ENCODE results near the gene WDR91. TPM values are rescaled to one million over a fixed set of nuclear protein-coding genes. Genes with fewer than 3 reads are reported as not detected.
"Not testable (repeated sequence)": the region's sequence is repeated elsewhere in the genome, so short reads cannot be mapped to it uniquely, and the experiment has no call there.

Gene WDR91
- total RNA-seq, 1 experiment from 2014 or later, result 14.6 TPM

- DNase-seq, result peak; percentile 61 to 80
- Histone ChIP-seq H3K27me3 (no peaks in the 10 kb centered on the region; the same call in 1 of the 2 replicates), H3K4me3 (no peak overlapping the region), H3K27ac (no peak overlapping the region), H3K9me3 (replicated peaks) (no peaks in the 10 kb centered on the region), H3K4me1 (peaks cover 13% of the 10 kb centered on the region), H3K36me3 (no peaks in the 10 kb centered on the region)
Measured at GRCh38 chr7:135240441-135240840, 29.1 kb upstream of the WDR91 start.

- H3K4me1 ChIP-seq, result peaks cover 13% of the 10 kb centered on the region
- H3K36me3 ChIP-seq, result no peaks in the 10 kb centered on the region
- H3K4me3 ChIP-seq, result no peak overlapping the region
- H3K9me3 ChIP-seq (replicated peaks), result no peaks in the 10 kb centered on the region
- no peak for DNase-seq
- no peak overlapping the region for H3K27ac ChIP-seq
- H3K27me3 ChIP-seq, result no peaks in the 10 kb centered on the region; the same call in 1 of the 2 replicates
Measured at GRCh38 chr7:135239263-135239662, 27.9 kb upstream of the WDR91 start.

DNA sequence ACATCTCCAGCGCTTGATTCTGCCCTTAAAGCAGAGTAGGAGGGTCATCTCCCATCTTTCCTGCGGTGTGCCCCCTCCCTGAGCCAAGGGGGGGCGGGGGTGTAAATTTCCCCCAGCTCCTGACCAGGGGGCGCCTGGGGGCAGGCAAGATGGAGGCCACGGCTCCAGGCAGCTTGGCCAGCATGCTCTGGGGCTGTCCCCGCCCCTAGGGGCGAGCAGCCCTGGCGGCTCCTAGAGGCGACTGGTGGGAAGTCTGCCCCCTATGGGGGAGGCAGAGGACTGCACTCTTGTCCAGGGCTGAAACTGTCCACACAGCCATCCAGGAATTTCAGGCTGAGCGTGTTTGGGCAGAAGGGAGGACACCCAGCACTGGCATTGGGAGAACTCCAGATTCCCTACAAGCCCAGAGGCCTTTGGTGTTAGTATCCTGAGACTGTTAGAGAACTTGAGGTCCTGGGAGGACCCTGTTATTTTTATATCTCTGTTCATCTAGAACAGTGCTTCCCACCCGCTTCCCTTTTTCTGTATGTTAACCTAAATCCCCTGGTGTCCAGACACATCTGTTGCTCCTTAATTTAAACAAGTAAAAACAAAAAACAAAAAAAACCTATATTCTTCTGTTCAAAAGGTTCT is 26.9 kb upstream of the WDR91 start:
- H3K9me3 ChIP-seq (replicated peaks), result no peaks in the 10 kb centered on the region
- peaks cover 13% of the 10 kb centered on the region for H3K4me1 ChIP-seq
- no peaks in the 10 kb centered on the region; the same call in 1 of the 2 replicates for H3K27me3 ChIP-seq
- no peak overlapping the region for H3K4me3 ChIP-seq
- no peaks in the 10 kb centered on the region for H3K36me3 ChIP-seq
- no peak overlapping the region for H3K27ac ChIP-seq
- DNase-seq, result peak; percentile 28 to 37

GRCh38 chr7:135236727-135237126 is 25.4 kb upstream of the WDR91 start:
- no peaks in the 10 kb centered on the region for H3K36me3 ChIP-seq
- H3K27ac ChIP-seq, result no peak overlapping the region
- no peaks in the 10 kb centered on the region for H3K9me3 ChIP-seq (replicated peaks)
- peaks cover 13% of the 10 kb centered on the region for H3K4me1 ChIP-seq
- no peaks in the 10 kb centered on the region; the same call in 1 of the 2 replicates for H3K27me3 ChIP-seq
- H3K4me3 ChIP-seq, result no peak overlapping the region
- no peak for DNase-seq

- no peak overlapping the region for H3K27ac ChIP-seq
- H3K27me3 ChIP-seq, result no peaks in the 10 kb centered on the region; the same call in 1 of the 2 replicates
- peaks cover 13% of the 10 kb centered on the region for H3K4me1 ChIP-seq
- H3K9me3 ChIP-seq (replicated peaks), result no peaks in the 10 kb centered on the region
- H3K4me3 ChIP-seq, result no peak overlapping the region
- DNase-seq, result no peak
- H3K36me3 ChIP-seq, result no peaks in the 10 kb centered on the region
Measured at GRCh38 chr7:135235841-135236240, 24.5 kb upstream of the WDR91 start.

- no peak for DNase-seq
- Histone ChIP-seq H3K9me3 (replicated peaks) (no peaks in the 10 kb centered on the region), H3K27ac (no peak overlapping the region), H3K27me3 (no peaks in the 10 kb centered on the region), H3K4me1 (peaks cover 3% of the 10 kb centered on the region), H3K36me3 (no peaks in the 10 kb centered on the region), H3K4me3 (no peak overlapping the region)
Measured at GRCh38 chr7:135234727-135235126, 23.4 kb upstream of the WDR91 start.

DNA sequence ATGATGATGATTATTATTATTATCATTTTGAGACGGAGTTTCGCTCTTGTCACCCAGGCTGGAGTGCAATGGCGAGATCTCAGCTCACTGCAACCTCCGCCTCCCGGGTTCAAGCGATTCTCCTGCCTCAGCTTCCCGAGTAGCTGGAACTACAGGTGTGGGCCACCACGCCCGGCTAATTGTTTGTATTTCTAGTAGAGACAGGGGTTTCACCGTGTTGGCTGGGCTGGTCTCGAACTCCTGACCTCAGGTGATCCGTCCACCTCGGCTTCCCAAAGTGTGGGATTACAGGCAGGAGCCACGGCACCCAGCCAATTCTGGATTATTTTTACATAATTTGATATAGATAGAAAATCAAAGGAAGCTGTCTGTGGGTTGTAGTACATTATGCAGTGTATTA is 22.8 kb upstream of the WDR91 start:
- not testable (repeated sequence) for H3K36me3 ChIP-seq; H3K27me3 ChIP-seq; H3K4me3 ChIP-seq; DNase-seq; H3K9me3 ChIP-seq (replicated peaks); H3K4me1 ChIP-seq; H3K27ac ChIP-seq

- DNase-seq, result no peak
- Histone ChIP-seq H3K36me3 (no peaks in the 10 kb centered on the region), H3K27me3 (no peaks in the 10 kb centered on the region), H3K27ac (no peak within 1 kb of the TSS), H3K4me1 (no peaks in the 10 kb centered on the region), H3K4me3 (no peak within 1 kb of the TSS), H3K9me3 (replicated peaks) (no peaks in the 10 kb centered on the region)
Measured at GRCh38 chr7:135233570-135233969, 22.2 kb upstream of the WDR91 start, which contains the start of gene STRA8. TSS of gene STRA8 (plus strand) at chr7:135233838. CDS start at chr7:135240525, 6,687 bp downstream.

DNA sequence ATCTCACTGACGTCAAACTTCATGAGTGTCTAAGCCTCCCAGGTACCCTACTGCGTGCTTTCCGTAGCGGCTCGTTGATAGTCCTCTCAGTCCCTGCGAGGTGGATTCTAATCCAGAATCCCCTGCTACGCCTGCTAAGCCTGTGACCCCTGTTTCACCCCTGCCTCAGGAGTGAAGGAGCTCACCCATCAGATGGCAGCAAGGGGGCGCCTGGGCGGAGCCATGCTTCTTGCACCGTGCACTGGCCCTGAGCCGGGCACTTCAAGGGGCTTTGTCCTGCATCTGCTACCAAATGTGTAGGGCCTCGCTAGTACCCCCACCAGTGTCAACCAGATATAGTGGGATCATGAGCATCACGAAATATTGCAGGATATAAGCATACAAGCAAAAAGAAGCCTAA is 21.4 kb upstream of the WDR91 start:
- no peaks in the 10 kb centered on the region for H3K27me3 ChIP-seq
- no peaks in the 10 kb centered on the region for H3K4me1 ChIP-seq
- no peak overlapping the region for H3K27ac ChIP-seq

GRCh38 chr7:135232087-135232486 is 20.8 kb upstream of the WDR91 start:
- Histone ChIP-seq H3K36me3 (no peaks in the 10 kb centered on the region), H3K4me1 (no peaks in the 10 kb centered on the region), H3K4me3 (no peak overlapping the region), H3K27me3 (no peaks in the 10 kb centered on the region), H3K27ac (no peak overlapping the region), H3K9me3 (replicated peaks) (no peaks in the 10 kb centered on the region)
- DNase-seq, result no peak

More for the DNA sequence above, 21.4 kb upstream of the WDR91 start:
- H3K9me3 ChIP-seq (replicated peaks), result no peaks in the 10 kb centered on the region
- peak; percentile 18 to 37 for DNase-seq
- H3K36me3 ChIP-seq, result no peaks in the 10 kb centered on the region
- no peak overlapping the region for H3K4me3 ChIP-seq

- no peak for DNase-seq
- H3K36me3 ChIP-seq, result no peaks in the 10 kb centered on the region
- no peaks in the 10 kb centered on the region for H3K27me3 ChIP-seq
- H3K27ac ChIP-seq, result no peak overlapping the region
- H3K4me3 ChIP-seq, result no peak overlapping the region
- no peaks in the 10 kb centered on the region for H3K4me1 ChIP-seq
- no peaks in the 10 kb centered on the region for H3K9me3 ChIP-seq (replicated peaks)
Measured at GRCh38 chr7:135231686-135232085, 20.4 kb upstream of the WDR91 start.

GRCh38 chr7:135224027-135224426 is 12.7 kb upstream of the WDR91 start:
- DNase-seq, result no peak
- no peaks in the 10 kb centered on the region; the same call in 1 of the 2 replicates for H3K36me3 ChIP-seq
- H3K27me3 ChIP-seq, result 0 out of 2 replicates have a peak, but pooled peaks cover 3% of the 10 kb centered on the region
- H3K27ac ChIP-seq, result no peak overlapping the region
- peaks cover 5% of the 10 kb centered on the region; the same call in 1 of the 2 replicates for H3K9me3 ChIP-seq (replicated peaks)
- H3K4me3 ChIP-seq, result no peak overlapping the region
- H3K4me1 ChIP-seq, result no peaks in the 10 kb centered on the region

- Histone ChIP-seq H3K4me1 (no peaks in the 10 kb centered on the region), H3K27me3 (peaks cover 3% of the 10 kb centered on the region; the same call in 1 of the 2 replicates), H3K4me3 (no peak overlapping the region), H3K36me3 (no peaks in the 10 kb centered on the region), H3K27ac (no peak overlapping the region), H3K9me3 (replicated peaks) (no peaks in the 10 kb centered on the region)
- no peak for DNase-seq
Measured at GRCh38 chr7:135217645-135218509, 6.6 kb upstream of the WDR91 start.

DNA sequence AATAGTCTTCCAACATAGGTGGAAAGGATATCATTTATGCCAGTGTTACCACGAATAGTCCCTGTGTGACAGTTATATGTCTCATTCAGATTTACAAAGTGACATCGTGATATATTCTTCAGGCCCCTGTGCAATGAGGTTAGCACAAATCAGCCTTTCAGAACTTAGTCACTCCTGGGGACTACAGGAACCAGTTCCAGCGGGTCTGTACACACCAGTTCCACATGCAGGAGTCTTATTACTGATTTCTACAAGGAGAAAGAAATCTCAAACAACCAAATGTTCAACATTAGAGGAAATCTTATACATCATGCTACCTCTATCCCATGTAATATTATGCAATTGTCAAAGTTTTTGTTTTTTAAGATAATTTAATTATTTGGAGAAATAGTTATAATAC is 4.4 kb upstream of the WDR91 start:
- no peak for DNase-seq
- no peaks in the 10 kb centered on the region for H3K9me3 ChIP-seq (replicated peaks)
- no peak overlapping the region for H3K27ac ChIP-seq
- H3K4me3 ChIP-seq, result no peak overlapping the region
- no peaks in the 10 kb centered on the region for H3K4me1 ChIP-seq
- no peaks in the 10 kb centered on the region; the same call in 1 of the 2 replicates for H3K27me3 ChIP-seq
- H3K36me3 ChIP-seq, result no peaks in the 10 kb centered on the region

GRCh38 chr7:135215180-135215579 is 3.9 kb upstream of the WDR91 start:
- H3K36me3 ChIP-seq, result no peaks in the 10 kb centered on the region
- no peaks in the 10 kb centered on the region for H3K9me3 ChIP-seq (replicated peaks)
- no peak overlapping the region for H3K4me3 ChIP-seq
- no peaks in the 10 kb centered on the region for H3K4me1 ChIP-seq
- H3K27me3 ChIP-seq, result no peaks in the 10 kb centered on the region; the same call in 1 of the 2 replicates
- H3K27ac ChIP-seq, result no peak overlapping the region
- DNase-seq, result no peak
